Progenitor cell of endocrine pancreas (in vitro differentiated cells): ENCODE measurements around the gene CARD18. TPM values are rescaled to one million over a fixed set of nuclear protein-coding genes. Genes with fewer than 3 reads are reported as not detected.

Experiments used
- DNase-seq: peaks from one replicate; pipeline ENCODE4 v3.0.0; 2021; ENCODE audit warnings: low spot score; ENCODE audit not compliant: unreplicated experiment
- H3K27ac Mint-ChIP-seq: 2 replicates; pipeline ENCODE4 v1.8.0; 2021; ENCODE audit warnings: mild to moderate bottlenecking, moderate library complexity, mixed read lengths
- H3K27me3 Mint-ChIP-seq: 2 replicates; pipeline ENCODE4 v1.8.0; 2021; ENCODE audit warnings: mixed read lengths
- H3K36me3 Mint-ChIP-seq: 2 replicates; pipeline ENCODE4 v1.8.0; 2022; ENCODE audit warnings: mixed read lengths; ENCODE audit not compliant: insufficient read depth
- H3K4me1 Mint-ChIP-seq: 2 replicates; pipeline ENCODE4 v1.8.0; 2021; ENCODE audit warnings: low read depth, mixed read lengths
- H3K4me3 Mint-ChIP-seq: 2 replicates; pipeline ENCODE4 v1.8.0; 2021; ENCODE audit warnings: low read depth, mild to moderate bottlenecking, moderate library complexity, mixed read lengths
- H3K9me3 Mint-ChIP-seq: 2 replicates; pipeline ENCODE4 v1.8.0; 2021; ENCODE audit warnings: low read depth, mixed read lengths
- long read RNA-seq: library from polyadenylated mRNA; unstranded; transcript quantifications from one replicate; pipeline ENCODE4 v2.0.0, GENCODE V29; 2020
- total RNA-seq: library from RNA; stranded (reverse); gene quantifications from 2 replicates; pipeline ENCODE4 v1.2.1, GENCODE V29; 2021
- TF ChIP-seq, protein P1 (sequence below): fragments of 200-600 bp; sonication (generic); IDR thresholded peaks from one replicate; pipeline ENCODE4 v1.5.0; 2021; ENCODE audit warnings: antibody characterized with exemption, mild to moderate bottlenecking; ENCODE audit not compliant: unreplicated experiment

CARD18 gene, protein sequence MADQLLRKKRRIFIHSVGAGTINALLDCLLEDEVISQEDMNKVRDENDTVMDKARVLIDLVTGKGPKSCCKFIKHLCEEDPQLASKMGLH
- not detected in 2 replicates for total RNA-seq
- long read RNA-seq, result 0 reads

DNA sequence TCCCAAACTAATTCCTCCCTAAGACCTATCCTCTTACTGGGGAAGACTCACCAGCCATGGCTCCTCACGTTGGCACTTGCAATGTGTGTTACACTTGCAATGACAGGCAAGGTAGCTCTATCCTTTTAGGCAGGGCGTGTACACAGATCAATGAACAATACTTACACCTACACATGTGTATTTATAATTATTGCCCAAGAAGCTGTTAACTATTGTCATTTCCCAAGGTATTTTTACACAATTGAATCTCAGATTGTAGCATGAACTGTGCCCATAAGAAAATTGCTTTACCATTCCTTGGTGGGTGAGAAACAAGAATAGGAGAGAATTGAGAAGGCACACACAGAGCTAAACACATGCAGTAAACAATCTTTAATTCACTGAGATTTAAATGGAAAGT, at the start of gene CARD18:
Gene CARD18 (minus strand): TSS at position 101 of the 400 bp plus-strand sequence. CDS start 43 bp downstream, at position 58.
- TF ChIP-seq, protein P1, sequence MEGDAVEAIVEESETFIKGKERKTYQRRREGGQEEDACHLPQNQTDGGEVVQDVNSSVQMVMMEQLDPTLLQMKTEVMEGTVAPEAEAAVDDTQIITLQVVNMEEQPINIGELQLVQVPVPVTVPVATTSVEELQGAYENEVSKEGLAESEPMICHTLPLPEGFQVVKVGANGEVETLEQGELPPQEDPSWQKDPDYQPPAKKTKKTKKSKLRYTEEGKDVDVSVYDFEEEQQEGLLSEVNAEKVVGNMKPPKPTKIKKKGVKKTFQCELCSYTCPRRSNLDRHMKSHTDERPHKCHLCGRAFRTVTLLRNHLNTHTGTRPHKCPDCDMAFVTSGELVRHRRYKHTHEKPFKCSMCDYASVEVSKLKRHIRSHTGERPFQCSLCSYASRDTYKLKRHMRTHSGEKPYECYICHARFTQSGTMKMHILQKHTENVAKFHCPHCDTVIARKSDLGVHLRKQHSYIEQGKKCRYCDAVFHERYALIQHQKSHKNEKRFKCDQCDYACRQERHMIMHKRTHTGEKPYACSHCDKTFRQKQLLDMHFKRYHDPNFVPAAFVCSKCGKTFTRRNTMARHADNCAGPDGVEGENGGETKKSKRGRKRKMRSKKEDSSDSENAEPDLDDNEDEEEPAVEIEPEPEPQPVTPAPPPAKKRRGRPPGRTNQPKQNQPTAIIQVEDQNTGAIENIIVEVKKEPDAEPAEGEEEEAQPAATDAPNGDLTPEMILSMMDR, result no peak
- H3K36me3 Mint-ChIP-seq, result no peaks in the 10 kb centered on the region
- H3K4me3 Mint-ChIP-seq, result no peak within 1 kb of the TSS
- peaks cover 5% of the 10 kb centered on the region for H3K9me3 Mint-ChIP-seq
- no peak for DNase-seq
- peak within 1 kb of the TSS; percentile 84 for H3K27ac Mint-ChIP-seq
- H3K4me1 Mint-ChIP-seq, result no peaks in the 10 kb centered on the region
- H3K27me3 Mint-ChIP-seq, result no peaks in the 10 kb centered on the region

DNA sequence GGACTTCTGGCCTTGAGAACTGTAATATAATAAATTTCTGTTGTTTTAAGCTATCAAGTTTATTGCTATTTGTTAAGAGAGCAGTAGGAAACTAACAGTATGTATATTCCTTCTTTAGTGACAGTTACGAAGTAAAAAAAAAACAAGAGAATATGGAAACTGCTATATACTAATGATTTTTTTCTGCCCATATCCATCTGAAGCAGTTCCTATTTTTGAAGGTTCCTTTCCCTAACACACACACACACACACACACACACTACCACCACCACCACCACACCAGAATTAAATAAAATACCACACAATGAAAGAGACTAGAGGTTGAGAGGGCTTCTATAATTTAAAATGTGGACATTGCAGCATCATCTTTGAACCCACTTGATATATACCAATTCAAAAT, 44.4 kb upstream of the CARD18 start:
- Mint-ChIP-seq H3K27me3 (no peaks in the 10 kb centered on the region), H3K9me3 (no peaks in the 10 kb centered on the region), H3K36me3 (no peaks in the 10 kb centered on the region), H3K27ac (no peak overlapping the region), H3K4me1 (peaks cover 7% of the 10 kb centered on the region), H3K4me3 (no peak overlapping the region)
- TF ChIP-seq, protein P1, result no peak
- no peak for DNase-seq

DNA sequence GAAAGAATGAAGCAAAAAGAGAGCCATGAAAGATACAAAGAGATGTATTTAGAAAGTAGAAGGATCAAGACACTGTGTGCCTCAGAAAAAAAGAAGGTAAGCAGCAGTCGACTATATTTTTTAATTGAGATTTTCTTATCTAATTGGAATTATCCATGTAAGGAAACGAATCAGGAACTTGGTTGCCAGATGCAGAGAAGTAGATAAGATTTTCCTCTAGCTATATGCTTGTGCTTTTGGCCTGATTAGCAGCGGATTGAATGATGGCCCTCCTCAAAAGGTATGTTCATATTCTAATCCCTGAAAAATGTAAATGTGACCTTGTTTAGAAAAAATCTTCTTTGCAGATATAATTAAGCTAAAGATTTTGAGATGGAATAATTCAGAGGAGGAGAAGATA, 43.9 kb upstream of the CARD18 start:
- H3K27me3 Mint-ChIP-seq, result no peaks in the 10 kb centered on the region

DNA sequence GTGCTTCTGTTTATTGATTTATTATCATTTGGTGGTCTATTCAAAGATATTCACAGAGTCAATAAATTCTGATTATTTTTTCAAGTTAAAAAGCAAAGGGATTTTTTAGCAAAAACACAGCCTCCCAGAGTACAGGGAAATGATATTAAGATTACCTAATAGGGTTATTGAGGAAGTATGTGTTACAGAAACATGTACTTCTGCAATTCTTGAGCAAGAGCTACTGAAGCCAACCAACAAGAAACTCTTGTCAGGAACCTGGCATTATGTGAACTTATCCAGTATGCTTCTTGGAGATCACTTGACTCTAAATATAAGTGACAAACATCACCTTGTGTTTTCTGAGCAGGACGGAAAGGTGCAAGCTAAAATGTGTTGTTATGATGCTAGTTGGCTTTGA, 42.0 kb upstream of the CARD18 start:
- H3K27me3 Mint-ChIP-seq, result no peaks in the 10 kb centered on the region
- no peaks in the 10 kb centered on the region for H3K36me3 Mint-ChIP-seq
- H3K4me1 Mint-ChIP-seq, result no peaks in the 10 kb centered on the region
- H3K27ac Mint-ChIP-seq, result no peak overlapping the region
- no peak overlapping the region for H3K4me3 Mint-ChIP-seq
- peaks cover 2% of the 10 kb centered on the region for H3K9me3 Mint-ChIP-seq
- TF ChIP-seq, protein P1, result no peak
- DNase-seq, result no peak

More for the DNA sequence above, 43.9 kb upstream of the CARD18 start:
- Mint-ChIP-seq H3K36me3 (no peaks in the 10 kb centered on the region), H3K9me3 (peaks cover 2% of the 10 kb centered on the region), H3K4me3 (no peak overlapping the region), H3K4me1 (peaks cover 7% of the 10 kb centered on the region), H3K27ac (no peak overlapping the region)
- TF ChIP-seq, protein P1, result no peak
- DNase-seq, result no peak

DNA sequence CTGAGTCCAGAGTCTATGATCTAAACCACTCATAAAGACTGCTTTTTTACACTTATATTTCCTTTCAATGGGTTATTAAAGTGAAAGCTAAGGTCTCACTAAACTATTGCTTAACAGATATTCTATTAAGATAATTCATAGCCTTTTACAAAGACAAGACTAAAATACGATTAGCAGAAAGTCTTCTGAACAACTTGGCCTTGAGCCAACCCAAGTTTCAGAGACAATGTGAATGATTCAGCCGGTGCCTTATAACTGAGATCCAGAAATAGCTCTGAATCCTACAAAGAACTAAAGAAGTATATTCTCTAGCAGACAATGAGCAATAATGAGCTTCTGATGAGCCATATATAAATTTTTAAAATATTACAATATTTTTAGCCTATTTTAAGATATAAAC, 41.5 kb upstream of the CARD18 start:
- Mint-ChIP-seq H3K4me1 (no peaks in the 10 kb centered on the region), H3K9me3 (peaks cover 2% of the 10 kb centered on the region), H3K27ac (no peak overlapping the region), H3K27me3 (no peaks in the 10 kb centered on the region), H3K36me3 (no peaks in the 10 kb centered on the region), H3K4me3 (no peak overlapping the region)
- TF ChIP-seq, protein P1, result no peak
- no peak for DNase-seq
